Activated CD8-positive, alpha-beta T cell treated with anti-CD3 and anti-CD28 coated beads, Interleukin-2, amount 10 ng/mL, durations not matched to agents 7 days and 5 days (primary cell): ENCODE results near the gene ZNRF1. TPM values are rescaled to one million over a fixed set of nuclear protein-coding genes. Genes with fewer than 3 reads are reported as not detected.

ENCODE experiments used
- ATAC-seq: fragments of 150-1000 bp; cut with Tn5 transposase; one replicate; pipeline ENCODE4 v1.10.0; 2021; ENCODE audit warnings: moderate library complexity
- CTCF ChIA-PET: fragments of 350-600 bp; sonication (Branson Sonifier 250); formaldehyde crosslinking; loops from one replicate; lab custom pipeline; 2021; ENCODE audit warnings: antibody characterized with exemption; lab: Charles Lee
- POLR2A ChIA-PET: fragments of 350-600 bp; sonication (Branson Sonifier 250); formaldehyde crosslinking; loops from one replicate; lab custom pipeline; 2021; ENCODE audit warnings: antibody characterized with exemption; lab: Charles Lee
- DNase-seq: peaks from one replicate; pipeline ENCODE4 v3.0.0-alpha.2; 2020
- H3K27ac Mint-ChIP-seq: one replicate; pipeline ENCODE4 v1.8.0; 2021; ENCODE audit warnings: mild to moderate bottlenecking, mixed read lengths
- H3K27me3 Mint-ChIP-seq: one replicate; pipeline ENCODE4 v1.8.0; 2021; ENCODE audit warnings: low read depth, mixed read lengths
- H3K36me3 Mint-ChIP-seq: one replicate; pipeline ENCODE4 v1.8.0; 2021; ENCODE audit warnings: low read depth, mixed read lengths
- H3K4me1 Mint-ChIP-seq: one replicate; pipeline ENCODE4 v1.8.0; 2021; ENCODE audit warnings: low read depth, mixed read lengths
- H3K4me3 Mint-ChIP-seq: one replicate; pipeline ENCODE4 v1.8.0; 2021; ENCODE audit warnings: mild to moderate bottlenecking, mixed read lengths
- H3K9me3 Mint-ChIP-seq: one replicate; pipeline ENCODE4 v1.8.0; 2022; ENCODE audit warnings: mixed read lengths; ENCODE audit not compliant: insufficient read depth
- total RNA-seq, 2 experiments: library from RNA; stranded (reverse); gene quantifications; one replicate each; pipeline ENCODE4 v1.2.3, GENCODE V29; 2021

ZNRF1 gene
- total RNA-seq, 2 experiments from 2014 or later = 8.5 to 11.1 TPM

DNA sequence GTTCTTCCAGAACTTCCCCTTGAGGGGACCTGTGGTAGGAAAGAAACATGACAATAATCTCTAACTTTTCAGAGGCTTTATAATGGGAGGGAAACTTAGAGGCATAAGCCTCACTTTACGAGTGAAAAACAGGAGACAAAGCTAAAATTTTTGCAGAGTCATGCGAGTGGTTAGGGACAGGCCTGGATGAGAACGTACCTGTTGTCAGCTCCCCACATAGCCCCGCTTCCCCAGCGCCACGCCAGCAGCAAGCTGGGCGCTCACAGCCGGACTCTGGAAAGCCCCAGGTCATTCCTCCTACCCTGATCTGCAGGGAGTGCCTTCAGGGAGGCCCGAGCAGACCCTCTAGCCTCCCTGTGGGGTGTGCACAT is 64.1 kb downstream of the ZNRF1 start:
- no peak overlapping the region for H3K27ac Mint-ChIP-seq
- H3K9me3 Mint-ChIP-seq = no peaks in the 10 kb centered on the region
- ChIA-PET POLR2A (no interaction called here), CTCF (interaction anchor here (0.7 to 7.5 kb wide), 2 partner anchors 35 to 48 kb away, joined by 3 to 62 read pairs; no protein-coding TSS in a partner anchor)
- ATAC-seq = no peak
- peaks cover 34% of the 10 kb centered on the region for H3K4me1 Mint-ChIP-seq
- H3K36me3 Mint-ChIP-seq = no peaks in the 10 kb centered on the region
- no peaks in the 10 kb centered on the region for H3K27me3 Mint-ChIP-seq
- H3K4me3 Mint-ChIP-seq = no peak overlapping the region
- no peak for DNase-seq

DNA sequence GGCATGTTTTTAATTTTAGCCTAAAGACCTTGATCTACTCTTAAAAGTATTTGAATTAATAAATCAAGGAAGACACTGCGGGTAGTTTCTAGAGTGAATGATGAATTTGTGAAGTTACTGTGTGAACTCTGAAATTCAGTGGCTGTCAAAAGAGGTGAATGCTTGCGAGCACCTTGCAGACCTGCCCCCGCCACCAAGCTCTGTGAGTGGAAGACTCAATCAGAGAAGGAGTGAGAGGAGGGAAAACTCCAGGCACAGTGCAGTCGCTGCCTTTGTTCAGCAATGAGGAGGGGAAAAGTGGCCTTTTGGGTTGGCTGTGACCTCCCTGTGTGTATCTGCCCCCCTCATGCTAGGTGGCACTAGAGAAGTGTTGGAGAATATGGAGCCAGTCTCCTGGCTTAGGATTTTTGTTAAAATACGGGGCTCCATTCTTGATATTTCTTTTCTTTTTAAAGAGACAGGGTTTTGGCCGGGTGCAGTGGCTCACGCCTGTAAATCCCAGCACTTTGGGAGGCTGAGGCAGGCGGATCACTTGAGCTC is 64.8 kb downstream of the ZNRF1 start:
- ChIA-PET POLR2A (interaction anchor here (1.0 to 2.0 kb wide), 3 partner anchors 11 to 79 kb away, joined by 3 to 13 read pairs (median 4); partner anchors contain the start of gene WDR59), CTCF (interaction anchor here (1.3 to 7.5 kb wide), 3 partner anchors 11 to 68 kb away, joined by 4 to 62 read pairs (median 8); no protein-coding TSS in a partner anchor)
- H3K36me3 Mint-ChIP-seq = no peaks in the 10 kb centered on the region
- H3K4me3 Mint-ChIP-seq = no peak overlapping the region
- no peaks in the 10 kb centered on the region for H3K9me3 Mint-ChIP-seq
- no peaks in the 10 kb centered on the region for H3K27me3 Mint-ChIP-seq
- DNase-seq = no peak
- H3K4me1 Mint-ChIP-seq = peaks cover 34% of the 10 kb centered on the region
- ATAC-seq = no peak
- H3K27ac Mint-ChIP-seq = no peak overlapping the region

GRCh38 chr16:75064403-75065148 is 65.8 kb downstream of the ZNRF1 start:
- no peaks in the 10 kb centered on the region for H3K36me3 Mint-ChIP-seq
- H3K27me3 Mint-ChIP-seq = no peaks in the 10 kb centered on the region
- CTCF ChIA-PET = interaction anchor here (1.3 to 7.5 kb wide), 6 partner anchors 10 to 80 kb away, joined by 3 to 62 read pairs (median 6); partner anchors contain the start of genes WDR59 and ZNRF1
- peak overlapping the region; percentile 64 for H3K4me3 Mint-ChIP-seq
- ATAC-seq = peak; percentile 58
- POLR2A ChIA-PET = interaction anchor here (0.7 to 2.0 kb wide), 5 partner anchors 11 to 79 kb away, joined by 3 to 13 read pairs (median 3); partner anchors contain the start of gene WDR59
- H3K27ac Mint-ChIP-seq = peak overlapping the region; percentile 72
- H3K4me1 Mint-ChIP-seq = peaks cover 34% of the 10 kb centered on the region
- H3K9me3 Mint-ChIP-seq = no peaks in the 10 kb centered on the region
- DNase-seq = peak; percentile 49

DNA sequence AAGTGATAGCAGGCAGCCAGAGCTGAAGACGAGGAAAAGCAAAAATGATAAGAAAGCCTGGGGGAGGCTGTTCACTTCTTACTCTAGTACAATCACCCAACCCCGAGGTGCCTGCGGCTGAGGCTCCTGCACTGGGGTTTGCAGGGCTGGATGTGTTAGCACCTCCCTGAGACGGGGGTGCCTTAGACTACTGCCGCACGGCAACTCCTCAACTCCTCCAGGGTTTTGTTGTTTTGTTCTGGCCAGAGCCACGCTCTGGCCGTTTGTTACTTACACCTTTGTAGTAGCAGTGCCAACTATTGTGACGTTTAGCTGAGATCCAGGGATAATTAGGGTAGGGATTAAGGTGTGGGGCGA is 66.3 kb downstream of the ZNRF1 start:
- peak; percentile 61 for DNase-seq
- Mint-ChIP-seq H3K4me1 (peaks cover 36% of the 10 kb centered on the region), H3K27me3 (no peaks in the 10 kb centered on the region), H3K36me3 (no peaks in the 10 kb centered on the region), H3K27ac (peak overlapping the region; percentile 72), H3K9me3 (no peaks in the 10 kb centered on the region), H3K4me3 (peak overlapping the region; percentile 64)
- ChIA-PET CTCF (interaction anchor here (1.3 to 7.5 kb wide), 6 partner anchors 10 to 80 kb away, joined by 3 to 62 read pairs (median 6); partner anchors contain the start of genes WDR59 and ZNRF1), POLR2A (interaction anchor here (0.7 to 2.0 kb wide), 4 partner anchors 10 to 44 kb away, joined by 3 to 13 read pairs (median 4); no protein-coding TSS in a partner anchor)
- peak; percentile 94 for ATAC-seq

GRCh38 chr16:75065521-75066149 is 66.8 kb downstream of the ZNRF1 start:
- ATAC-seq (no peak), DNase-seq (no peak)
- CTCF ChIA-PET = interaction anchor here (1.3 to 7.5 kb wide), 4 partner anchors 33 to 81 kb away, joined by 3 to 62 read pairs (median 6); partner anchors contain the start of genes WDR59 and ZNRF1
- POLR2A ChIA-PET = interaction anchor here (2.0 kb wide), 1 partner anchor 9 kb away, joined by 13 read pairs; no protein-coding TSS in a partner anchor
- no peaks in the 10 kb centered on the region for H3K36me3 Mint-ChIP-seq
- H3K9me3 Mint-ChIP-seq = no peaks in the 10 kb centered on the region
- H3K4me1 Mint-ChIP-seq = peaks cover 36% of the 10 kb centered on the region
- H3K27ac Mint-ChIP-seq = no peak overlapping the region
- H3K27me3 Mint-ChIP-seq = no peaks in the 10 kb centered on the region
- H3K4me3 Mint-ChIP-seq = no peak overlapping the region

DNA sequence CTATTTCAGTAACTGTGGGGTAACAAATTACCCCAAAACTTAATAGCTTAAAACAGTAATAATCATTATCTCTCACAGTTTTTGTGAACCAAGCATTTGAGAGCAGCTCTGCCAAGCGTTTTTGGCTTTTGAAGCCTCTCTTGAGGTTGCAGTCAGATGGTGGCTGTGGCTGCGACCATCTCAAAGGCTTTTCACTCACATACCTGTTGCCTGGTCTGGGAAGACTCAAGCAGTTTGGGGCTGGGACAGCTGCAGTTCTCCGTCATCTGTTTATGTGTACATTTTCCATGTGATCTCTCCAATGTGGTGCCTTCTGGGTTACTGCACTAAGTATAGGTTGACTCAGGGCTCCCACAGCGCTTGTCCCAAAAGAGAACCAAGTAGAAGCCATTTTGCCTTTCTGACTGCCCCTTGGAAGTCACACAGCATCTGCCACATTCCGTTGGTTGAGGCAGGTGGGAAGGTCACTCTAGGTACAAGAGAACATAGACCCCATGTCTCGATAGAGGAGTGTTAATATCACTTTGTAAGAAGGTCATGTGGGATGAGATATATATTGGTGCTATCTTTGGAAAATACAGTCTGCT is 68.1 kb downstream of the ZNRF1 start:
- H3K27me3 Mint-ChIP-seq = no peaks in the 10 kb centered on the region
- no peak for ATAC-seq
- H3K9me3 Mint-ChIP-seq = no peaks in the 10 kb centered on the region
- POLR2A ChIA-PET = no interaction called here
- CTCF ChIA-PET = interaction anchor here (1.2 to 7.5 kb wide), 4 partner anchors 38 to 56 kb away, joined by 3 to 62 read pairs (median 7); no protein-coding TSS in a partner anchor
- H3K27ac Mint-ChIP-seq = no peak overlapping the region
- peaks cover 36% of the 10 kb centered on the region for H3K4me1 Mint-ChIP-seq
- no peaks in the 10 kb centered on the region for H3K36me3 Mint-ChIP-seq
- H3K4me3 Mint-ChIP-seq = no peak overlapping the region
- no peak for DNase-seq

GRCh38 chr16:75068085-75069031 is 69.5 kb downstream of the ZNRF1 start:
- Mint-ChIP-seq H3K9me3 (no peaks in the 10 kb centered on the region), H3K27ac (no peak overlapping the region), H3K36me3 (no peaks in the 10 kb centered on the region), H3K4me3 (no peak overlapping the region), H3K4me1 (peaks cover 39% of the 10 kb centered on the region), H3K27me3 (no peaks in the 10 kb centered on the region)
- ATAC-seq = no peak
- ChIA-PET CTCF (interaction anchor here (1.0 to 2.0 kb wide), 3 partner anchors 43 to 63 kb away, joined by 3 to 10 read pairs (median 3); no protein-coding TSS in a partner anchor), POLR2A (no interaction called here)
- no peak for DNase-seq

DNA sequence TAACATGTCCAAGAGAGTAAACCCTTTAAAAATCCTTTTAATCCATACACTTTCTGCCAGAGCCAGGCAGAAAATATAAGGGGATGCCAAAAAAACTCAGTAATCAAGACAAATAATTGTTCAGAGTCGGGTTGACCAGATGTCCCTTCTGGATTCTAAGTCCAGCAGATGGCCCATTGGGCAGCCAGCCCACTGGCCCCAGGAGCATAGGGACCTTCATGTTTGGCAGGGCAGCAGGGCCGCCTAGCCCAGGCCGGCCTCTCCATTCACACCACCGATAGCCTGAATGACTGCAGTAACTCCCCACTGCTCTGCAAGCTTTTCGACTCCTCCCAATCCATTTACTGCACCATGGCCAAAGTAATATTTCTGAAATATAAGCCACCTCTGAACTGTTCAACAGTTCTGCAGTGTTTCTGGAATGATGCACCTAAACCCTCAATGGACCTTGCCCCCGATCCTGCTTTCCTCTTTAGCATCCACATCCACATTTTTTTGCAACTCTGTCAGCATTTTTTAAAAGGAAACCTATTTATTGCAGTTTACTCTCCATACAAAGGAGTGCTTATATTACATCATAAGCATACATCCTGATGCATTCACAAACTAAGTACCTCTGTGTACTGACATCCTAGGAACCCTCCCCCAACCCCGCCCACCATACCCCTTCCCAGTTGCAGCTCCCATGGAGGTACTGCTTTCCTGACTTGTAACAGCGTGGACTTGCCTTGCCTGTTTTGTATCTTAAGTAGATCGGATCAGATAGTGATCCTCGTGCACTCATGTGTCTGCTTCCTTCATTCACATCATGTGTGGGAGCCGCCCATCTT is 71.4 kb downstream of the ZNRF1 start:
- Mint-ChIP-seq H3K27me3 (no peaks in the 10 kb centered on the region), H3K27ac (no peak overlapping the region), H3K4me3 (no peak overlapping the region), H3K9me3 (no peaks in the 10 kb centered on the region), H3K36me3 (no peaks in the 10 kb centered on the region), H3K4me1 (peaks cover 39% of the 10 kb centered on the region)
- DNase-seq = no peak
- POLR2A ChIA-PET = no interaction called here
- CTCF ChIA-PET = interaction anchor here (0.9 kb wide), 1 partner anchor 40 kb away, joined by 3 read pairs; no protein-coding TSS in a partner anchor
- ATAC-seq = no peak

GRCh38 chr16:75071621-75072020 is 72.8 kb downstream of the ZNRF1 start:
- Mint-ChIP-seq H3K4me1 (peaks cover 45% of the 10 kb centered on the region), H3K36me3 (peaks cover 3% of the 10 kb centered on the region), H3K27ac (no peak overlapping the region), H3K9me3 (no peaks in the 10 kb centered on the region), H3K4me3 (no peak overlapping the region), H3K27me3 (no peaks in the 10 kb centered on the region)
- DNase-seq (no peak), ATAC-seq (no peak)
- ChIA-PET CTCF (interaction anchor here (1.3 to 2.4 kb wide), 2 partner anchors 26 to 40 kb away, joined by 3 to 15 read pairs; no protein-coding TSS in a partner anchor), POLR2A (interaction anchor here (1.6 kb wide), 1 partner anchor 27 kb away, joined by 5 read pairs; no protein-coding TSS in a partner anchor)
